Pancreas (tissue), 10 donors: ENCODE measurements around the gene NR6A1. TPM values are rescaled to one million over a fixed set of nuclear protein-coding genes. Genes with fewer than 3 reads are reported as not detected.

ENCODE experiments used
- ATAC-seq, 4 donors: fragments of 200-7000 bp; cut with Tn5 transposase; one replicate each; pipeline versions ENCODE4 v1.8.0 to v1.9.1; 2020; ENCODE audit warnings: mild to moderate bottlenecking in 4 of 4, moderate library complexity in 4 of 4
- DNase-seq, 6 donors: peaks; one replicate each; pipeline ENCODE4 v3.0.0-alpha.2; 2020
- FAIRE-seq: peaks from 2 replicates; lab custom pipeline; 2012; peaks lifted over from hg19 to GRCh38; lab: Jason Lieb, UNC
- H3K27ac ChIP-seq, 4 donors: fragments of 200-600 bp; sonication (generic); 1 replicate in 3 of 4; 2 replicates in 1 of 4; pipeline versions ENCODE4 v1.5.0 to v1.8.0; 2020
- H3K27me3 ChIP-seq, 4 donors: fragments of 200-600 bp; one replicate each; pipeline ENCODE4 v1.8.0; 2021
- H3K36me3 ChIP-seq, 3 donors: fragments of 200-600 bp; sonication (generic) in 1 of 3; one replicate each; pipeline versions ENCODE4 v1.5.0 to v1.8.0; 2020 to 2021
- H3K4me1 ChIP-seq, 3 donors: fragments of 200-600 bp; one replicate each; pipeline ENCODE4 v1.8.0; 2021
- H3K4me3 ChIP-seq, 4 donors: fragments of 200-600 bp; sonication (generic) in 2 of 4; one replicate each; pipeline versions ENCODE4 v1.5.0 to v1.8.0; 2020 to 2021
- H3K9me3 ChIP-seq, 4 donors: fragments of 200-600 bp; one replicate each; pipeline ENCODE4 v1.8.0; 2021
- WGBS, 2 donors: extraction: QIAGEN DNeasy Blood & Tissue Kit; methylation state at CpG; one replicate each; pipeline ENCODE4 v1.1.7; 2013; 5-methylcytosine and 5-hydroxymethylcytosine counted together
- intact Hi-C, 3 donors: fragments of 100-400 bp; cut with DNase I; formaldehyde crosslinking; loops; one replicate each; pipeline versions ENCODE4 v1.11.1 to v1.14.2; 2022
- polyA plus RNA-seq, 2 donors: library from polyadenylated mRNA; stranded (reverse); fragments of 200-250 nt; gene quantifications; one replicate each; pipeline ENCODE4 v1.2.3, GENCODE V29; 2013
- total RNA-seq, 6 donors: library from RNA; stranded (reverse); fragmentation: NEBNext Ultra II Directional in 4 of 6; extraction: Animal tissue kit (Norgen Biotek cat#: 25700) in 4 of 6; gene quantifications; one replicate each; pipeline versions ENCODE4 v1.2.1 to v1.2.4, GENCODE V29; 2021 to 2023
- TF ChIP-seq, protein P1 (sequence below), 4 donors: fragments of 200-600 bp; sonication (generic) in 3 of 4; IDR thresholded peaks; one replicate each; pipeline versions ENCODE4 v1.5.0 to v1.8.0; 2021; ENCODE audit warnings: antibody characterized with exemption in 4 of 4
- donor health status: healthy with polysubstance abuse.
- donor health status: DM: no; HTN: no; CAD: no; lungs with moderate emphysema.
- donor health status: DM: no; HTN: no; CAD: no.
- donor health status: control.
- donor health status: control.
- donor health status: Bipolar disorder and iron deficiency.
- donor health status: DM: yes; HTN: yes; CAD: no.
- donor health status: DM: no; HTN: no; CAD: no.
- donor health status: DM: no; HTN: no; CAD: no.
- donor health status: DM: yes; HTN: yes; CAD: no.

The NR6A1 gene
- total and polyA plus RNA-seq, 8 donors, result 2.1 to 3.9 (median 2.6) TPM

GRCh38 chr9:124664143-124664542 is 107.0 kb downstream of the NR6A1 start:
- Histone ChIP-seq H3K27ac (no peak overlapping the region), H3K4me1 (peaks cover 0 to 15% (median 7%) of the 10 kb centered on the region in 3 donors), H3K27me3 (no peaks in the 10 kb centered on the region), H3K4me3 (no peak overlapping the region), H3K36me3 (no peaks in the 10 kb centered on the region), H3K9me3 (no peaks in the 10 kb centered on the region)
- 95 to 97% methylated on average over 2 of the region's 2 CpGs for WGBS, 2 donors
- ATAC-seq (no peak), DNase-seq (no peak), FAIRE-seq (no peak)
- intact Hi-C loops, result no loop called here
- TF ChIP-seq, protein P1, sequence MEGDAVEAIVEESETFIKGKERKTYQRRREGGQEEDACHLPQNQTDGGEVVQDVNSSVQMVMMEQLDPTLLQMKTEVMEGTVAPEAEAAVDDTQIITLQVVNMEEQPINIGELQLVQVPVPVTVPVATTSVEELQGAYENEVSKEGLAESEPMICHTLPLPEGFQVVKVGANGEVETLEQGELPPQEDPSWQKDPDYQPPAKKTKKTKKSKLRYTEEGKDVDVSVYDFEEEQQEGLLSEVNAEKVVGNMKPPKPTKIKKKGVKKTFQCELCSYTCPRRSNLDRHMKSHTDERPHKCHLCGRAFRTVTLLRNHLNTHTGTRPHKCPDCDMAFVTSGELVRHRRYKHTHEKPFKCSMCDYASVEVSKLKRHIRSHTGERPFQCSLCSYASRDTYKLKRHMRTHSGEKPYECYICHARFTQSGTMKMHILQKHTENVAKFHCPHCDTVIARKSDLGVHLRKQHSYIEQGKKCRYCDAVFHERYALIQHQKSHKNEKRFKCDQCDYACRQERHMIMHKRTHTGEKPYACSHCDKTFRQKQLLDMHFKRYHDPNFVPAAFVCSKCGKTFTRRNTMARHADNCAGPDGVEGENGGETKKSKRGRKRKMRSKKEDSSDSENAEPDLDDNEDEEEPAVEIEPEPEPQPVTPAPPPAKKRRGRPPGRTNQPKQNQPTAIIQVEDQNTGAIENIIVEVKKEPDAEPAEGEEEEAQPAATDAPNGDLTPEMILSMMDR (IDR thresholded peaks at IDR 0.05), result no peak

- intact Hi-C loops, result no loop called here
- no peak for ATAC-seq
- FAIRE-seq, result no peak
- TF ChIP-seq, protein P1 (IDR thresholded peaks at IDR 0.05), result no peak
- H3K4me1 ChIP-seq, result peaks cover 0 to 15% (median 7%) of the 10 kb centered on the region in 3 donors
- H3K27me3 ChIP-seq, result no peaks in the 10 kb centered on the region
- no peak for DNase-seq
- no peaks in the 10 kb centered on the region for H3K9me3 ChIP-seq
- H3K27ac ChIP-seq, result no peak overlapping the region
- 91 to 94% methylated on average over 6 of the region's 6 CpGs for WGBS, 2 donors
- H3K4me3 ChIP-seq, result no peak overlapping the region
- no peaks in the 10 kb centered on the region for H3K36me3 ChIP-seq
Observed at GRCh38 chr9:124663046-124663961, 107.8 kb downstream of the NR6A1 start.

GRCh38 chr9:124662561-124662960 is 108.5 kb downstream of the NR6A1 start:
- Histone ChIP-seq H3K36me3 (no peaks in the 10 kb centered on the region), H3K4me3 (no peak overlapping the region), H3K4me1 (peaks cover 0 to 15% (median 7%) of the 10 kb centered on the region in 3 donors), H3K27me3 (no peaks in the 10 kb centered on the region), H3K27ac (no peak overlapping the region), H3K9me3 (no peaks in the 10 kb centered on the region)
- DNase-seq (no peak), FAIRE-seq (no peak), ATAC-seq (no peak)
- TF ChIP-seq, protein P1 (IDR thresholded peaks at IDR 0.05), result no peak
- intact Hi-C loops, result no loop called here
- 33 to 41% methylated on average over 2 of the region's 2 CpGs for WGBS, 2 donors

DNA sequence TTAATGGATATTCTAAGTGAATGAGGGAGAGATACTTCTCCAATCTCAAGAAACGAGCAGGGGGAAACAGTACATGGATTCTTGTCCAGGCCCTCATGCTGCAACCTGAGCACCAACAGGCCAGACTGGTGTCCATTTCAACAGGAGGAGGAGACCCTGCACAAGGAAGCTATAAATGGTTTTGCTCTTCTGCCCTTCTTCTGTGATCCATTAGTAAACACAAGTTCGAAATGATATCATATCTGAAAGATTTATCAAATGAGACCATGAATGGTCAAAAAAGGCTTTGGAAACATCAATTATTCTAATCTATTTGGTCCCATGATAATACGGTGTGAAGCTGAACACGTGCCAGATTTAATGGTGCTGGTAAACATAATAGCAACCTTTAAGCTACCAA is 109.8 kb downstream of the NR6A1 start:
- FAIRE-seq (no peak), ATAC-seq (no peak), DNase-seq (no peak)
- H3K36me3 ChIP-seq, result no peaks in the 10 kb centered on the region
- no peak overlapping the region for H3K4me3 ChIP-seq
- TF ChIP-seq, protein P1 (IDR thresholded peaks at IDR 0.05), result no peak
- H3K27ac ChIP-seq, result peak overlapping the region in 1 of 4 donors; percentile 85
- WGBS, 2 donors, result 32 to 34% methylated on average over 4 of the region's 4 CpGs
- H3K27me3 ChIP-seq, result no peaks in the 10 kb centered on the region
- intact Hi-C loops, result no loop called here
- H3K9me3 ChIP-seq, result no peaks in the 10 kb centered on the region
- peaks cover 0 to 15% (median 7%) of the 10 kb centered on the region in 3 donors for H3K4me1 ChIP-seq
